GM19324 (cell line): Measurements from ENCODE around the gene DBX1.
"Not testable (repeated sequence)": the region's sequence is repeated elsewhere in the genome, so short reads cannot be mapped to it uniquely, and the experiment has no call there.

Experiments
- ATAC-seq: cut with Tn5 transposase; IDR thresholded peaks from one replicate; pipeline ENCODE4 v1.9.1; 2021; ENCODE audit warnings: mild to moderate bottlenecking, moderate library complexity; ENCODE audit not compliant: unreplicated experiment, low FRiP score

Gene DBX1, protein sequence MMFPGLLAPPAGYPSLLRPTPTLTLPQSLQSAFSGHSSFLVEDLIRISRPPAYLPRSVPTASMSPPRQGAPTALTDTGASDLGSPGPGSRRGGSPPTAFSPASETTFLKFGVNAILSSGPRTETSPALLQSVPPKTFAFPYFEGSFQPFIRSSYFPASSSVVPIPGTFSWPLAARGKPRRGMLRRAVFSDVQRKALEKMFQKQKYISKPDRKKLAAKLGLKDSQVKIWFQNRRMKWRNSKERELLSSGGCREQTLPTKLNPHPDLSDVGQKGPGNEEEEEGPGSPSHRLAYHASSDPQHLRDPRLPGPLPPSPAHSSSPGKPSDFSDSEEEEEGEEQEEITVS

DNA sequence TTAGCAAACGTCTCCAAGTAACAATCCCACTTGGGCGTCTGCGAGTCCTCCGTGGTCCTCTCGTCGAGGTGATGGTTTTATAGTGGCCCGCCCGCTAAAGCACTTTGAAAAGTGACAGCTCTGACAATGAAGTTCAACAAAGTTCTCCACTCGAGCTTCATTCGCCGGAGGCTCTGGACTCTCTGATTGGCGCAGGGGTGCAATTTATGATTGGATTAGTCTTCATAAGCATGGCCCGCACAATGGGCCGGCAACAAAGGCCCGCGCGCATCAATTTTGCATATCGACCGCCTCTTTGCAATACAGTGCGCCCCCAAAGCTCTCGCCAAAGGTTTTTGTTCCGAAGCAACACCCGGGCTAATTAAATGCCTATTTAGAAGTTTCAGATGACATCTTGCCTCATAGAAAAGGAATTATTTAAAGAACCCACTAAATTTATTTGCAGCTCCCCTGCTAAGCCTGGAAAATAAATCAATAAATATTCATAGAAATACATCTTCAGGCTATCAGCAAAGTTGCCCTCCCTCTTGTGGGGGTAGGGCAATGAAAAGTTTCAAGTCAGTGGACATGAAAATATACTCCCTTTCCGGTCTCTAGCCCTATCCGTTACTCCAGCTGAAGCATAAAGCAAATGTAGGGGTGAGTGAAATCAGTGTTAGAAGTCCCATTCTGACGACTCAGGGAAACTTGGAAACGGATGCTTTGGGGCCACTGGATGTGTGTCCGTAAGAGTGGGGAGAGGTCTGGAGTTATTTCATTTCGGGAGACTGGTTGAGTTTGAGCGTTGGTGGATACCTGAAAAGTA lies at the start of gene DBX1:
TSS of gene DBX1 (minus strand) at position 51 of the 805 bp plus-strand sequence. CDS start 151 bp downstream, outside the sequence.
- no peak for ATAC-seq

DNA sequence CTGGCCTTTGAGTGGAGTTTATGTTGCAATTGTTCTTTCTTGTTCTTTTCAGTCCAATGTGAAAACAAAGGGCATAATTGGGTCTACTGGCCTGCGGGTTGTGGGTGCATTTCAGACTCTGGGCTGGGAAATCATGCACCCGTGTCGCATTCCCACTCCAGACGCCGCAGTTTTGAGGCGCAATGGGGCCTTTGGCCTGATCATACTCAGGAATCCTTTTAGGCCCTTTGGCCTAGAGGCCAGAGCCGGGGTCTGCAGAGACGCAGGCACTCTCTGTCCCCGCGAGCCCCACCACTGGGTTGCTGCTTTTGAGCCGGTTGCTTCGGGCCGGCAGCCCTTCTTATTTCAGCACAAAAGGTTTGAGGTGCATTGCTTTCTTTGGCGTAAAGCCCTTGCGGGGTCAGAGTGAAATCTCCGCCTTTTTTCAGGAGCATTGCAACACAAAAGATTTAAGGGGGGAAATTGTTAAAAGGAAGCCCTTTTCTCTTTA lies 48.4 kb upstream of the DBX1 start:
- ATAC-seq, result no peak

DNA sequence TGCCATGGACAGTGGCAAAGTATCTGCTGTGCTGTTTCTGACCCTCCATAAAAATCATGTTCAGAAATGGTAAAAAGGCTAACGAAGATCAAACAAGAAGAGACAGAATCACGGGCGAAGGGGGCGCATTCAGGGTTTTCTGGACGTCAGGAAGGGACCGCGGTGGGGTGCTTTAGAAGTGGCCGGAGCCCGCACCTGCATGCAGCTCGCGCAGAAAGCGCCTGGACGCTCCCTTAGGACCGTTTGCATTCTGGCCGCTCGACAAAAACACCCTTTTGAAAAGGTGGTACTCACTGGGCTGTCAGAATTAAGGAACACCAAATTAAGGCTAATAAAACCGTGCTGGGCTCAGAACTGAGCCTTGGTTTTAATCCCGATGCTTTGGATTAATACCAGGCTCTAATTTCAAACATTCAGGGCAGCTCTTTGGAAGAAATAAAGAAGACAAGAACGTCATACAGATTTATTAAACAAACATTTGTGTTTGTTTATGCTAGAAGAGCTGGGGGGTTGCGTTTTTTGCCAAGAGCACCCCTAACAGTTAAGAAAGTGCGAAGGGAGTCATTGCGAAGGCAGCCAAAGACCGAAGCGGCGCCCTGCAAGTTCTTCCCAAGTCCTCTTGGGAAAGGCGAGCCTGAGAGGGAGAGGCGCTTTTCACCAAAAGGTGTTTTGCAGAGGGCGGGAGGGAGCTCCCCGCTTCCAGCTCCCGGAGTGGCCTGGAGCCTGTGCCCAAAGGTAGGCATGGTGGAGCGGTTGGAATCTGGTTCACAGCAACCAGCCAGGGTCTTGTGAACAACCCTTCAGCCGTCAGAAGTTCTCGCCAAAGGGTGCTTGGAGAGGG lies 47.7 kb upstream of the DBX1 start:
- no peak for ATAC-seq

- ATAC-seq, result no peak
Observed at GRCh38 chr11:20205807-20206206, 45.5 kb upstream of the DBX1 start.

DNA sequence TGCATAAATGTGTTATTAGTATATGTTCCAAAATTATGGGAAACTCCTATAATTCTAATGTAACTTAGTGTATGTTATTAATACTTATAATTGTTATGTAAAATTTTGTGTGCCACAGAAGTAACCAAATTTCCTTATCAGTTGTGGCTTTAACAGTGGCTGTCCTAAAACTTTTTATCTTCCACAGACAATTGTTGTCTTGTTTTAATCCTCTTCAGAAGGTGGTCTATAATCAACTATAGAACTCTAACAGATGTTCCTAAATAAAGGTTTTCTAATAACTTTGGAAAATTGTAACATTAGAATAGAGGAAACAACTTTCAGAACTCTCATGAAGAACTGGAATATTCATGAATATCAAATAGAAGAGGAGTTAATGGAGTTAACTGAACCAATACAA lies 44.4 kb upstream of the DBX1 start:
- no peak for ATAC-seq

- no peak for ATAC-seq
Observed at GRCh38 chr11:20203831-20204230, 43.6 kb upstream of the DBX1 start.

GRCh38 chr11:20201231-20201630 lies 41.0 kb upstream of the DBX1 start:
- no peak for ATAC-seq

GRCh38 chr11:20200331-20200955 lies 40.2 kb upstream of the DBX1 start:
- not testable (repeated sequence) for ATAC-seq

- no peak for ATAC-seq
Observed at GRCh38 chr11:20197881-20198280, 37.6 kb upstream of the DBX1 start.

DNA sequence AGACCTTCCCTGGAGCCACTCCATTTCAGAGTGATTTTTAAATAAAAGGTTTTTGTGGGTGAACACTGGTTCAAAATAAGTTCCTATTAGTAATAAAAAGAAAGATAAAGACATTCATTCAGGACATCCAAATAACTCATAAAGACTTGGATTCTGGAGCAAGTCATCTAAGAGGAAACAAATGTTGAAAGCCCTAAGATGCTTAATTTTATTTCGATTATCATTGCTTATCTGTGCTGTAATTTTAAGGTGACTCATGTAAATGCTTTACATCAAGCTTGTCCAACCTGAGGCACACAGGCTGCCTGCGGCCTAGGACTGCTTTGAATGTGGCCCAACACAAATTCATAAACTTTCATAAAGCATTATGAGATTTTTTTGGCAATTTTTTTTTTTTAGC lies 34.2 kb upstream of the DBX1 start:
- ATAC-seq, result no peak

DNA sequence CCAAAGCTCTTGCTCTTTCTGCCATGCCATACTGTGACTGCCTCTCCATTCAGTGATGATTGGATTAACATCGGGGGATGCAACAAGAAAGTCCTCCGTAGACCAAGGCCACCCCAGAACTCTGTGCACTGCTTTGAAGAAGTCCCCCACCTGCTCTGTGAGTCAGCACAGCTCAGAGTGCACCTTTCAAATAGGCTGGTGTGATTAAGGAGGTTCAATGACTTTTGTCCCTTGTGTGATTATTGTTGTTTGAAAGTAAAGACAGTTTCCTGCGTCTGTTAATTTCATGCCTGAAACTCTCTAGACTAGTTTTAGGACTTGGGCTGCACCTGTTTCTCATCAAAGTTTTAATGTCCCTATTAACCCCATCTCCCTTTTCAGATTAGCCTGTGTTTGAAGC lies 33.0 kb upstream of the DBX1 start:
- ATAC-seq, result no peak

DNA sequence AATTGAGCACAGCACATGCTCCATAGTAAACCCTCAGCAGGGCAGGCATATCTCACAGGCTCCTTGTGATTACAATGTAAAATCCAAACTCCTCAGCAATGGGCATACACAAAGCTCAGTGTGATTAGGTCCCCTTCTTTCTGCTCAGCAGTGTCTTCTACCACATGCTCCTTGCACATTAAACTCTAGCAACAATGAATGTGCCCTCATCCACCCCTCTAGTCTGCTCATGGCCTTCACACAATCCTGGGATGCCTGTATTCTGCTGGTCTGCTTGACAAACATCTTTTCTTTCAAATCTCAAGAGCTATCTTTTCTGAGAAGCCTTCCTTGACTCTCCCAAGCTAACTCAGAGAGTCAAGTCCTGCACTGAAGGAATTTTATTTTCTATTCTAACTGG lies 32.4 kb upstream of the DBX1 start:
- no peak for ATAC-seq

DNA sequence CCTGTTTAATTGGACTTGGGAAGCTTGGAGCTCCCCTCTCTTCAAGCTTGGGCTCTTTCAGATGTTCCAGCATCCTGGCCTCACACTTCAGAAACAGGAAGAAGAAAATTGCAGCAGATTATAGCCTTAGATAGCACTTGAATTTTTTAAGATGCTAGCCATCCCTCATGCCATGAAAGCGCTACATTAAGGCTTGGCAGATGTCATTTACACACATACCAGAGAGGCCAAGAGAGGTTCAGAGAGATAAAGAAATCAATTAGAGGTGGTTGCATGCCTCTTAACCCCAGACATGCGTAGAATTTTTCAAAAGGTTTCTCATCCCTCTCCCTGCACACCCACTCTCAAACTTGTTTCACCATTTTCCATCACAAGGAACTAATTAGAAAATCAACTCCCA lies 31.9 kb upstream of the DBX1 start:
- no peak for ATAC-seq

- ATAC-seq, result no peak
Observed at GRCh38 chr11:20178976-20179375, 18.7 kb upstream of the DBX1 start.

DNA sequence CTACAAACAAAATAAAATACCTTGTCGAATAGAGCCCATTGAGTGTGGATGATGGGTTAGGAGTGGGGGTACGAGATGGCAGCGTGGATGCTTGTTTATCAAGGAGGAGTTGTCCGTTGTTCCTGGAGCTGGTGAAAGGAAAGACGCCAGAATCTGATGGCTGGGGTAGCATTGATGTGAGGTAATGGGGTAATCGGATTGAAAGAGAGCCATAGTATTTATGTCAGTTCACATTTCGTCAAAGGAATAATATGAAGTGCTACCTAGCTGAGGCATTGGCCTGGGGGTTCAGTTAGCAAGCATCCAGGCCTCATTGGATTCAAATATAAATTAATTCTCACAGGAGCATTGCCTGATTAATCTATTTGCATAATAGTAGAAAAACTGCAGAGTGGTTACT lies 16.9 kb upstream of the DBX1 start:
- no peak for ATAC-seq

DNA sequence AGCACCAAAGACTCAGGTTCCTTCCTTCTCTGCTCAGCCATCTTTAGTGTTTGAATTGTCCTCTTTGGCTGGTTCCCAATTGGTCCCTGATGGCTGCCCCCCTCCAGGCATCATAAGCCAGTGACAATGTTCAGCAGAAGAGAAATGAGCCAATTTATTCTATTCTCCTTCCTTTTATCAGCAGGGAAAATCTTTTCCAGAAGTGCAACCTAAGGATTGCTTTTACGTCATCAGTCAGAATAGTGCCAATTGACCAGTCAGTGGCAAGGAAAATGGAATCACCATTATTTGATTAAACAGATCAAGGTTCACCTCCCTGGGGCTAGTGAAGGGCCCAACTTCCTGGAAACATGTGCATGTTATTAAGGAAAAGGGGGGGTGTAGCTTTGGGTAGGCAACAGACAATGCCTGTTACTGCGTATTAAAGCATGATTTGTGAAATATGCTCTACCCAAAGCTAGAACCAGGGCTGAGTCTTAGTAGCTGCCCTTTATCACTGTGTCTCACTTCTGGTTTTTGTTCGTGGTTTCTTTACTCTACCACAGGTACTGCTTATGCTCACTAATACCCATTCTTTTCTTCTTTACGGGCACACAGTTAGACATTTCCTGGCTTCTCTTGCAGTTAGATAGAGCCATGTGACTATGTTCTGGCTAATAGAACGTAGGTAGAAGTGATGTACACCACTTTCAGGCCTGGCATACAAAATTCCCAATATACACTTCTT lies 12.6 kb upstream of the DBX1 start:
- ATAC-seq, result no peak

DNA sequence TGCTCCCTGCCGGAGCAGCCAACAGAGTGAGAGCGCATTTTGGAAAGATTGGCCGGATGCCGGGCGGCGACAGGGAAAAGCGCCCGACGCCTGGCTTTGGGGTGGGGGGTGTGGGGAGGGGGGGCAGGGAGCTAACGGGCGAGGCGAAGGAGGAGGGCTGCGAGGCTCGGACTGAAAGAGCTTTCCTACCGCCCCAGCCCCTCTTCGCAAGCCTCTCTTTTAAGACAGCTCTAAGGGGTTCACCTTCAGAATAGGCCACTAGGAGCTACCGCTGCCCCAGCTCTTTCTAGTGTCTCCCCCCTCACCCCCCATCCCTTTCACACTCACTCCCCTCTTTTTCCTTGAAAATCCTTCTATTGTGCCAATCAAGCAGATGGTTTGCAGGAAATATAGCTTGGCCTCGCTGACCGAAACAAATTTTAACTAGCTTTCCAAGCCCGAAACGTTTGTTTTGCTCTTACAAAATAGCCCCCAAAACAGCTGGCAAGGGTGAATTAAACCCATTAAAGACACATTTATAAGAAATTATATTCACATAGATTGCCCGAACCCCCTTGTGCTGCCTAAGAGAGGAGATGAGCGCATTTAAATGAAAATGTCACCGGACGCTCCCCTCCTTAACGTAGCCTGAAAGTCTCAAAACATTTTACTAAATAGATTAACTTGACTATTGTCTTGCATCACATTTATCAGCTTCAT lies 3.7 kb upstream of the DBX1 start:
- no peak for ATAC-seq

DNA sequence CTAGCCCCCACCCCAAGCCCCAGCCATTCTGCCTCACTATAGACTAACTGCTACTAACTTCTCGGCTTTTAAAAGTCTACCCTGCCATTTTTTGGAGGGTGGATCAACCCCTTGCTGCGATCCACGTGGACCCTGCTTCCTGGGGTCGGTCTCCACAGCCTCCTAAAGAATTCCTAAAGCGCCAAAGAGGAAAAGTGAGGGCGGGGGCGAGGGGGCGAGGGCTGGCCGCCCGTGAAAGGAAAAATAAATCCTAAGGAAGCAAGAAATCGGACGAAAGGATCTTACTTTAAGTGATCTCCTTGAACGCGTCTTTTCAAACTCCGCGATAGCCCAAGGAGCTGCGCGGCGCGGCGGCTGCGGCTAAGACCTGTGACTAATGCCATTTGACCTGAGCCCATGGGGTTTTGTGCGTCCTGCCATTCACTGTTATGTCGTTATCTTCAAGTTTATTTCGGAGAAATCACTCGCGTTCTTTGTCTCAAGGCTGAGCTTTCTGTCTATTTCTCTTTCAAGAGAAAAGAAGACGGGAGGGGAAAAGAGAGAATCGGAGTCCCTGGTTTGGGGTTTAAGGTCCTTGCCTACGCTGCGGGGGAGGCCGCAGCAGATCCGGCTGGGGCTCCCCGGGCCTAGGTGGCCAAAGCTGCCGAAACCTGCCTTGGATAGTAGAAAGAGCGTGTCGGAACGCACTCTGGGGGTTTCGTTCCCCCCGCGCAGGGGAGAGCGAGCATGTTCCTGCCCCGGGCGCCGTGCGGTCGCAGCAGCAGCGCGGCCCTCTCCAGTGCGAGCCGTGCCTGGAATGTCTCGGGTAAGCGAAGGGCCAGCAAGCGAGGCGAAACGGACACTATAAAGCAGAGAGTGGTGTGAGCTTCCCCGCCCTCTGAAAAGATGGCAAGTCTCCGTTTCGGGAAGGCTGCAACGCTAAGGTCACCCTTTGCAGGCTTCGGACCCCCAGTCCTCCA lies 2.8 kb upstream of the DBX1 start:
- no peak for ATAC-seq
